SK-N-SH (cell line): ENCODE results near the gene RPUSD3. TPM values are rescaled to one million over a fixed set of nuclear protein-coding genes. Genes with fewer than 3 reads are reported as not detected.
"Not testable (repeated sequence)": the region's sequence is repeated elsewhere in the genome, so short reads cannot be mapped to it uniquely, and the experiment has no call there.

Experiments used
- CTCF ChIA-PET: fragments of 300-600, 350-600 bp; formaldehyde crosslinking; extraction: SDS; loops from one replicate; lab custom pipeline; 2021; lab: Yijun Ruan, JAX
- POLR2A ChIA-PET: fragments of 350-600 bp; sonication (Branson Sonifier 250); formaldehyde crosslinking; extraction: SDS; loops from one replicate; lab custom pipeline; 2020; ENCODE audit warnings: antibody characterized with exemption, inconsistent platforms; lab: Yijun Ruan, JAX
- DNase-seq: peaks from one replicate; pipeline ENCODE4 v3.0.0; 2012
- H2AFZ ChIP-seq: fragments of 200-600 bp; sonication (generic); 2 replicates; pipeline ENCODE4 v1.8.1; 2016; ENCODE audit warnings: antibody characterized with exemption, mild to moderate bottlenecking, low read depth
- H3F3A ChIP-seq: fragments of 200-600 bp; sonication (generic); replicated peaks from 2 replicates; pipeline ENCODE3; 2016; ENCODE audit warnings: antibody characterized with exemption, mild to moderate bottlenecking; ENCODE audit not compliant: insufficient read depth
- H3K27ac ChIP-seq, 2 experiments: fragments of 200-500 bp in 1 of 2; fragments of 200-600 bp in 1 of 2; sonication (Bioruptor generic) in 1 of 2; sonication (generic), shearing (Covaris generic) in 1 of 2; 2 replicates each; pipeline versions ENCODE4 v1.5.1 to v1.6.1; 2014 to 2016; ENCODE audit warnings: low read depth in 2 of 2, inconsistent platforms in 1 of 2, low read length in 1 of 2, mild to moderate bottlenecking in 1 of 2, mixed read lengths in 1 of 2
- H3K27me3 ChIP-seq: fragments of 200-600 bp; sonication (generic), shearing (Covaris generic); 2 replicates; pipeline ENCODE4 v1.6.1; 2016; ENCODE audit warnings: mixed run types; ENCODE audit not compliant: insufficient read depth
- H3K36me3 ChIP-seq, 2 experiments: fragments of 200-500 bp in 1 of 2; fragments of 200-600 bp in 1 of 2; sonication (Bioruptor generic) in 1 of 2; sonication (generic) in 1 of 2; replicated peaks in 1 of 2; 2 replicates each; pipeline versions ENCODE3 to v1.5.1; 2014 to 2016; ENCODE audit warnings: low read length in 1 of 2, mild to moderate bottlenecking in 1 of 2; ENCODE audit not compliant: insufficient read depth in 2 of 2, control insufficient read depth in 1 of 2
- H3K4me1 ChIP-seq, 2 experiments: fragments of 200-500 bp in 1 of 2; fragments of 200-600 bp in 1 of 2; sonication (Bioruptor generic) in 1 of 2; sonication (generic), shearing (Covaris generic) in 1 of 2; 2 replicates each; pipeline versions ENCODE4 v1.5.1 to v1.6.1; 2014 to 2016; ENCODE audit warnings: low read depth in 1 of 2, low read length in 1 of 2, mixed run types in 1 of 2; ENCODE audit not compliant: insufficient read depth in 2 of 2, control insufficient read depth in 1 of 2
- H3K4me2 ChIP-seq: fragments of 200-600 bp; sonication (generic), shearing (Covaris generic); 2 replicates; pipeline ENCODE4 v1.6.1; 2017; ENCODE audit warnings: mixed run types
- H3K4me3 ChIP-seq, 2 experiments: fragments of 200-500 bp in 1 of 2; fragments of 200-600 bp in 1 of 2; sonication (Bioruptor generic) in 1 of 2; sonication (generic), shearing (Covaris generic) in 1 of 2; 2 replicates each; pipeline versions ENCODE4 v1.5.1 to v1.8.1; 2014 to 2016; ENCODE audit warnings: low read depth in 2 of 2, inconsistent platforms in 1 of 2, low read length in 1 of 2, mild to moderate bottlenecking in 1 of 2, mixed read lengths in 1 of 2, moderate library complexity in 1 of 2
- H3K79me2 ChIP-seq: fragments of 200-600 bp; sonication (generic); 2 replicates; pipeline ENCODE4 v1.8.1; 2017; ENCODE audit warnings: mild to moderate bottlenecking; ENCODE audit not compliant: insufficient read depth
- H3K9ac ChIP-seq: fragments of 200-600 bp; sonication (generic); 2 replicates; pipeline ENCODE4 v1.6.1; 2017; ENCODE audit warnings: mixed run types
- H3K9me2 ChIP-seq: fragments of 200-600 bp; sonication (generic); 2 replicates; pipeline ENCODE4 v1.6.1; 2017; ENCODE audit warnings: mixed run types
- H3K9me3 ChIP-seq: fragments of 200-600 bp; sonication (generic); 2 replicates; pipeline ENCODE4 v1.6.1; 2017; ENCODE audit warnings: mixed run types, mild to moderate bottlenecking, moderate library complexity
- H4K20me1 ChIP-seq: fragments of 200-600 bp; sonication (generic); 2 replicates; pipeline ENCODE4 v1.6.1; 2017; ENCODE audit warnings: mild to moderate bottlenecking, mixed run types; ENCODE audit not compliant: insufficient read depth
- CHD2 ChIP-seq: fragments of 150-350 bp; IDR thresholded peaks from 2 replicates; pipeline ENCODE4 v1.6.1; 2018; ENCODE audit warnings: low read length; ENCODE audit not compliant: partially characterized antibody
- CTCF ChIP-seq: fragments of 200-600 bp; sonication (generic); IDR thresholded peaks from 2 replicates; pipeline ENCODE4 v1.6.1; 2017; ENCODE audit warnings: antibody characterized with exemption, mild to moderate bottlenecking, moderate library complexity
- FOXJ3 ChIP-seq: sonication (generic); formaldehyde crosslinking; IDR thresholded peaks from 2 replicates; pipeline ENCODE4 v1.5.1; 2020; ENCODE audit warnings: mild to moderate bottlenecking, missing genetic modification reagents
- GABPA ChIP-seq: IDR thresholded peaks from 2 replicates; pipeline ENCODE4 v1.4.0; 2012; ENCODE audit warnings: low read depth, mild to moderate bottlenecking
- GATA2 ChIP-seq: sonication (generic); formaldehyde crosslinking; IDR thresholded peaks from 2 replicates; pipeline ENCODE4 v1.5.0; 2020; ENCODE audit warnings: mild to moderate bottlenecking, missing genetic modification reagents
- IRF3 ChIP-seq: fragments of 150-350 bp; IDR thresholded peaks from 2 replicates; pipeline ENCODE4 v1.6.1; 2016; ENCODE audit warnings: mild to moderate bottlenecking, low read depth, low read length
- NFIC ChIP-seq: IDR thresholded peaks from 2 replicates; pipeline ENCODE4 v1.4.0; 2012; ENCODE audit warnings: borderline replicate concordance
- POLR2AphosphoS5 ChIP-seq: IDR thresholded peaks from 2 replicates; pipeline ENCODE4 v1.6.1; 2012; ENCODE audit warnings: low read depth, low read length
- SMC3 ChIP-seq: IDR thresholded peaks from 2 replicates; pipeline ENCODE4 v1.6.1; 2012; ENCODE audit warnings: low read depth, low read length, improper control_type of control experiment
- TCF12 ChIP-seq: IDR thresholded peaks from 2 replicates; pipeline ENCODE4 v1.4.0; 2012
- TEAD4 ChIP-seq: IDR thresholded peaks from 2 replicates; pipeline ENCODE4 v1.4.0; 2012; ENCODE audit warnings: mild to moderate bottlenecking, borderline replicate concordance; ENCODE audit not compliant: insufficient read depth
- WGBS: methylation state at CpG from one replicate; pipeline ENCODE4 v1.1.6; 2017; ENCODE audit warnings: low lambda C conversion rate; 5-methylcytosine and 5-hydroxymethylcytosine counted together
- polyA plus RNA-seq, 3 experiments: library from polyadenylated mRNA; depleted of rRNA; stranded (reverse); fragments of >200 nt; gene quantifications; 2 replicates each; pipeline ENCODE4 v1.2.3, GENCODE V29; 2012

RPUSD3 gene
- polyA plus RNA-seq, 1 of the 3 experiments (the other 2 are of a cell fraction) = 43.4 TPM

DNA sequence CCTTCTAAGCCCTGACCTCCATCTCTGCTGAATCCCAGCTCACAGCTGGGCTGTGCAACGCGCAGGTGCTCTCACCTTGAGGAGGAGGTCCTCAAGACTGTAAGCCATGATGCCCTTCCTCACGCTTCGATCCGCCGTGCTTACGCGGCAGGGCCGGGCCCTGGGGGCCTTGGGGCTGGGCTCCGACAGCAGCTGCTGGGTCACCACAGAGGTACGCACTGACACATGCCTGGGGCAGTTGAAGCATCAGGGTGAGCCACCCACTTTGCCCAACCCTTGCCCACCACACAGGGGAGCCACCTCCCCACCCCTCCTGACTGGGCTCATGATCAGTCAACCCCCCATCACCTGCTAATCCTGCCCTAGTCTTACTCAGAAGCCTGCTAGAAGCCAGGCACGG lies 33.2 kb upstream of the RPUSD3 start:
- no peak overlapping the region for H2AFZ ChIP-seq
- H3K4me1 ChIP-seq = peaks cover 0 to 2% of the 10 kb centered on the region in 2 experiments; a peak in 1 of 4 replicates
- no peak overlapping the region for H3K4me3 ChIP-seq
- POLR2A ChIA-PET = no interaction called here
- no peaks in the 10 kb centered on the region for H3K9me3 ChIP-seq
- no peaks in the 10 kb centered on the region for H3K79me2 ChIP-seq
- H3K9me2 ChIP-seq = no peaks in the 10 kb centered on the region
- H3F3A ChIP-seq = peaks cover 6% of the 10 kb centered on the region
- CTCF ChIA-PET = no interaction called here
- 100% methylated on average over 10 of the region's 12 CpGs for WGBS
- no peaks in the 10 kb centered on the region for H3K27me3 ChIP-seq
- no peaks in the 10 kb centered on the region for H4K20me1 ChIP-seq
- no peak overlapping the region for H3K9ac ChIP-seq
- no peaks in the 10 kb centered on the region for H3K36me3 ChIP-seq
- no peak for TF ChIP-seq IRF3
- no peak for TF ChIP-seq GABPA
- TF ChIP-seq CHD2 = no peak
- no peak for TF ChIP-seq SMC3
- no peak for TF ChIP-seq NFIC
- no peak for TF ChIP-seq POLR2AphosphoS5
- TF ChIP-seq TEAD4 = no peak
- TF ChIP-seq GATA2 (CRISPR knock-in tag) = no peak
- TF ChIP-seq FOXJ3 (CRISPR knock-in tag) = no peak
- no peak for TF ChIP-seq CTCF
- no peak for TF ChIP-seq TCF12
- DNase-seq = no peak
- H3K27ac ChIP-seq = no peak overlapping the region
- no peak overlapping the region for H3K4me2 ChIP-seq

GRCh38 chr3:9876255-9876654 lies 32.4 kb upstream of the RPUSD3 start:
- H2AFZ ChIP-seq, DNase-seq, H3F3A ChIP-seq, H3K4me3 ChIP-seq, H3K27ac ChIP-seq, H3K9ac ChIP-seq, H4K20me1 ChIP-seq, H3K27me3 ChIP-seq, H3K79me2 ChIP-seq, H3K36me3 ChIP-seq, H3K4me1 ChIP-seq, H3K4me2 ChIP-seq, H3K9me2 ChIP-seq, POLR2A ChIA-PET, CTCF ChIA-PET, H3K9me3 ChIP-seq: not testable (repeated sequence)
- WGBS = 88% methylated on average over 3 of the region's 4 CpGs
